ENCODE results near the gene AMBN. TPM values are rescaled to one million over a fixed set of nuclear protein-coding genes. Genes with fewer than 3 reads are reported as not detected.

The AMBN gene
- polyA plus RNA-seq, 3 donors = not detected

- H3K4me2 ChIP-seq (replicated peaks; ENCODE audit: extremely low read depth, low read length, poor library complexity, severe bottlenecking) = no peak overlapping the region
- no peak overlapping the region for H3K4me3 ChIP-seq (replicated peaks in 1 of 3; ENCODE audit: low read depth in 2 of 3, low read length in 3 of 3)
- peak; percentile 73 for TF ChIP-seq CTCF (IDR thresholded peaks at IDR 0.05)
- no CpG with 5 or more reads among the region's 4 CpGs for WGBS (ENCODE audit: insufficient coverage)
- intact Hi-C loops (cut with micrococcal nuclease) = loop anchor here in 1 of 2 donors (10.0 kb wide), 1 partner anchor 353 kb away; no protein-coding TSS in a partner anchor
- peak overlapping the region; percentile 42 for H2AFZ ChIP-seq (ENCODE audit: insufficient read depth, low read depth, low read length, poor library complexity, severe bottlenecking)
- no peak overlapping the region for H3K4me3 Mint-ChIP-seq
- H3K4me1 ChIP-seq (ENCODE audit: control insufficient read depth in 1 of 2, insufficient read depth in 2 of 2, low read length in 2 of 2) = no peaks in the 10 kb centered on the region
- no peaks in the 10 kb centered on the region for H3K79me2 ChIP-seq (ENCODE audit: insufficient read depth, low read length)
- H3K36me3 Mint-ChIP-seq = no peaks in the 10 kb centered on the region
- H3K4me1 Mint-ChIP-seq = peaks cover 7% of the 10 kb centered on the region
- peak; percentile 11 to 37 (median 27) for DNase-seq
- H3K36me3 ChIP-seq (replicated peaks in 1 of 2; ENCODE audit: control insufficient read depth in 1 of 2, insufficient read depth in 2 of 2, low read length in 2 of 2) = no peaks in the 10 kb centered on the region
- H3K27me3 Mint-ChIP-seq (ENCODE audit: low read depth in 3 of 3) = peaks cover 0 to 4% (median 0%) of the 10 kb centered on the region in 3 donors
- H3K9ac ChIP-seq (ENCODE audit: insufficient read depth, low read length, poor library complexity, severe bottlenecking) = no peak overlapping the region
- H3K27me3 ChIP-seq (ENCODE audit: control insufficient read depth in 2 of 2, insufficient read depth in 2 of 2, low read length in 2 of 2) = no peaks in the 10 kb centered on the region
- H4K20me1 ChIP-seq (ENCODE audit: insufficient read depth, low read length) = no peaks in the 10 kb centered on the region
- H3K9me3 ChIP-seq (replicated peaks in 1 of 2; ENCODE audit: control insufficient read depth in 1 of 2, insufficient read depth in 1 of 2, low read length in 2 of 2) = no peaks in the 10 kb centered on the region
- no peak overlapping the region for H3K27ac Mint-ChIP-seq
- H3K9me3 Mint-ChIP-seq = no peaks in the 10 kb centered on the region
- no peak overlapping the region for H3K27ac ChIP-seq (ENCODE audit: low read depth in 1 of 2, low read length in 2 of 2)
Observed at GRCh38 chr4:70651864-70652506, 59.9 kb downstream of the AMBN start.

GRCh38 chr4:70654605-70655011 lies 62.6 kb downstream of the AMBN start:
- DNase-seq = no peak
- H3K27me3 Mint-ChIP-seq (ENCODE audit: low read depth in 3 of 3) = peaks cover 0 to 2% (median 0%) of the 10 kb centered on the region in 3 donors

More at GRCh38 chr4:70654605-70655011, 62.6 kb downstream of the AMBN start:
- no peaks in the 10 kb centered on the region for H4K20me1 ChIP-seq (ENCODE audit: insufficient read depth, low read length)
- H3K4me1 Mint-ChIP-seq = peaks cover 12% of the 10 kb centered on the region
- H3K4me1 ChIP-seq (ENCODE audit: control insufficient read depth in 1 of 2, insufficient read depth in 2 of 2, low read length in 2 of 2) = peaks cover 6 to 9% of the 10 kb centered on the region in 2 donors
- WGBS (ENCODE audit: insufficient coverage) = 72% methylated on average over 3 of the region's 5 CpGs
- no peak overlapping the region for H3K4me3 ChIP-seq (replicated peaks in 1 of 3; ENCODE audit: low read depth in 2 of 3, low read length in 3 of 3)
- no peak overlapping the region for H3K27ac Mint-ChIP-seq
- no peak for TF ChIP-seq CTCF (IDR thresholded peaks at IDR 0.05)
- no peaks in the 10 kb centered on the region for H3K9me3 Mint-ChIP-seq
- no peaks in the 10 kb centered on the region for H3K36me3 ChIP-seq (replicated peaks in 1 of 2; ENCODE audit: control insufficient read depth in 1 of 2, insufficient read depth in 2 of 2, low read length in 2 of 2)
- no peaks in the 10 kb centered on the region for H3K9me3 ChIP-seq (replicated peaks in 1 of 2; ENCODE audit: control insufficient read depth in 1 of 2, insufficient read depth in 1 of 2, low read length in 2 of 2)
- intact Hi-C loops (cut with micrococcal nuclease) = loop anchor here in 1 of 2 donors (10.0 kb wide), 1 partner anchor 350 kb away; no protein-coding TSS in a partner anchor
- H3K4me3 Mint-ChIP-seq = no peak overlapping the region
- H3K36me3 Mint-ChIP-seq = no peaks in the 10 kb centered on the region
- H2AFZ ChIP-seq (ENCODE audit: insufficient read depth, low read depth, low read length, poor library complexity, severe bottlenecking) = no peak overlapping the region
- H3K9ac ChIP-seq (ENCODE audit: insufficient read depth, low read length, poor library complexity, severe bottlenecking) = no peak overlapping the region
- H3K27me3 ChIP-seq (ENCODE audit: control insufficient read depth in 2 of 2, insufficient read depth in 2 of 2, low read length in 2 of 2) = no peaks in the 10 kb centered on the region
- no peak overlapping the region for H3K27ac ChIP-seq (ENCODE audit: low read depth in 1 of 2, low read length in 2 of 2)
- no peaks in the 10 kb centered on the region for H3K79me2 ChIP-seq (ENCODE audit: insufficient read depth, low read length)
- no peak overlapping the region for H3K4me2 ChIP-seq (replicated peaks; ENCODE audit: extremely low read depth, low read length, poor library complexity, severe bottlenecking)

Other genes starting within 250 kb of the AMBN start
- gene SMR3A, start 231.5 kb upstream of the AMBN start, polyA plus RNA-seq = not detected
- gene SMR3B, start 209.1 kb upstream of the AMBN start, polyA plus RNA-seq = not detected
- not detected for gene OPRPN, start 194.3 kb upstream of the AMBN start, polyA plus RNA-seq
- gene MUC7, start 120.1 kb upstream of the AMBN start, polyA plus RNA-seq = not detected
- not detected for gene AMTN, start 73.7 kb upstream of the AMBN start, polyA plus RNA-seq
- not detected for gene ENAM, start 36.5 kb downstream of the AMBN start, polyA plus RNA-seq
- gene JCHAIN, start 74.3 kb downstream of the AMBN start, polyA plus RNA-seq = 1 to 10 TPM in 2 of 3 donors, under 1 TPM in 1; 0.41 to 6.0 (median 1.9) TPM
- gene UTP3, start 96.3 kb downstream of the AMBN start, polyA plus RNA-seq = 10 to 100 TPM in 1 of 3 donors, 1 to 10 TPM in 2; 3.0 to 10.8 (median 5.0) TPM
- gene RUFY3, start 129.7 kb downstream of the AMBN start, polyA plus RNA-seq = 10 to 100 TPM; 11.1 to 37.3 (median 12.5) TPM
- gene GRSF1, start 247.6 kb downstream of the AMBN start, polyA plus RNA-seq = 10 to 100 TPM; 29.1 to 95.9 (median 93.6) TPM

All from CD14-positive monocyte (primary cell).